KBM-7 (cell line): ENCODE results near the gene EIF5AL1.
"Not testable (repeated sequence)": the region's sequence is repeated elsewhere in the genome, so short reads cannot be mapped to it uniquely, and the experiment has no call there.

Experiments
- DNase-seq: peaks from one replicate; pipeline ENCODE4 v3.0.0-alpha.2; 2015
- in situ Hi-C: fragments of 300-500 bp; cut with MboI; formaldehyde crosslinking; loops from 2 replicates; pipeline ENCODE4 v1.14.3; 2020; ENCODE audit warnings: low sequenced_read_pairs, low pct_unique_long_range_greater_than_20kb, mixed read lengths

The EIF5AL1 gene

GRCh38 chr10:79505328-79505727 is 7.0 kb upstream of the EIF5AL1 start:
- DNase-seq, in situ Hi-C loops: not testable (repeated sequence)

- DNase-seq: no peak
- in situ Hi-C loops: no loop called here
Measured at GRCh38 chr10:79505829-79506228, 6.5 kb upstream of the EIF5AL1 start.

- in situ Hi-C loops: no loop called here
- DNase-seq: no peak
Measured at GRCh38 chr10:79507440-79508167, 4.7 kb upstream of the EIF5AL1 start.

- in situ Hi-C loops, DNase-seq: not testable (repeated sequence)
Measured at GRCh38 chr10:79508245-79508644, 4.1 kb upstream of the EIF5AL1 start.

GRCh38 chr10:79509306-79509933 is 2.9 kb upstream of the EIF5AL1 start:
- in situ Hi-C loops, DNase-seq: not testable (repeated sequence)

GRCh38 chr10:79509934-79510508 is 2.3 kb upstream of the EIF5AL1 start:
- in situ Hi-C loops, DNase-seq: not testable (repeated sequence)

- in situ Hi-C loops, DNase-seq: not testable (repeated sequence)
Measured at GRCh38 chr10:79516532-79517205, 4.3 kb downstream of the EIF5AL1 start.

GRCh38 chr10:79517567-79517966 is 5.2 kb downstream of the EIF5AL1 start:
- DNase-seq, in situ Hi-C loops: not testable (repeated sequence)

GRCh38 chr10:79521751-79522150 is 9.4 kb downstream of the EIF5AL1 start:
- in situ Hi-C loops, DNase-seq: not testable (repeated sequence)

- in situ Hi-C loops, DNase-seq: not testable (repeated sequence)
Measured at GRCh38 chr10:79522464-79522863, 10.1 kb downstream of the EIF5AL1 start.

GRCh38 chr10:79523157-79523853 is 11.0 kb downstream of the EIF5AL1 start:
- in situ Hi-C loops: not testable (repeated sequence)

GRCh38 chr10:79525049-79525710 is 12.8 kb downstream of the EIF5AL1 start:
- in situ Hi-C loops, DNase-seq: not testable (repeated sequence)

More at GRCh38 chr10:79523157-79523853, 11.0 kb downstream of the EIF5AL1 start:
- not testable (repeated sequence) for DNase-seq

- DNase-seq, in situ Hi-C loops: not testable (repeated sequence)
Measured at GRCh38 chr10:79528261-79528660, 15.9 kb downstream of the EIF5AL1 start.

- in situ Hi-C loops: loop anchor here (10.0 kb wide), 1 partner anchor 691 kb away; no protein-coding TSS in a partner anchor
- not testable (repeated sequence) for DNase-seq
Measured at GRCh38 chr10:79533142-79533902, 21.0 kb downstream of the EIF5AL1 start.

GRCh38 chr10:79533903-79534175 is 21.5 kb downstream of the EIF5AL1 start:
- DNase-seq: not testable (repeated sequence)
- in situ Hi-C loops: loop anchor here (10.0 kb wide), 1 partner anchor 691 kb away; no protein-coding TSS in a partner anchor

- not testable (repeated sequence) for DNase-seq
- in situ Hi-C loops: loop anchor here (10.0 kb wide), 1 partner anchor 686 kb away; no protein-coding TSS in a partner anchor
Measured at GRCh38 chr10:79538311-79538710, 26.0 kb downstream of the EIF5AL1 start.

- DNase-seq, in situ Hi-C loops: not testable (repeated sequence)
Measured at GRCh38 chr10:79540930-79541329, 28.6 kb downstream of the EIF5AL1 start.

- in situ Hi-C loops: no loop called here
- DNase-seq: no peak
Measured at GRCh38 chr10:79542626-79543025, 30.3 kb downstream of the EIF5AL1 start.
